Measurements from ENCODE around the gene MAPK11.

The MAPK11 gene

GRCh38 chr22:50314455-50315288 is 44.5 kb upstream of the MAPK11 start:
- TF ChIP-seq TOX (CRISPR knock-in tag; IDR thresholded peaks at IDR 0.05; ENCODE audit: borderline replicate concordance), result no peak

GRCh38 chr22:50314081-50314454 is 43.9 kb upstream of the MAPK11 start:
- TF ChIP-seq PPARA (CRISPR knock-in tag; IDR thresholded peaks at IDR 0.05; ENCODE audit: borderline replicate concordance) (no peak), TCF4 (CRISPR knock-in tag; IDR thresholded peaks at IDR 0.05; ENCODE audit: borderline replicate concordance) (no peak), OSR1 (CRISPR knock-in tag; IDR thresholded peaks at IDR 0.05) (no peak), RARB (CRISPR knock-in tag; IDR thresholded peaks at IDR 0.05) (no peak), CREB5 (CRISPR knock-in tag; IDR thresholded peaks at IDR 0.05; ENCODE audit: low read depth) (no peak), BACH2 (CRISPR knock-in tag; IDR thresholded peaks at IDR 0.05; ENCODE audit: borderline replicate concordance) (no peak), ZFP30 (CRISPR knock-in tag; IDR thresholded peaks at IDR 0.05) (no peak), ISL1 (CRISPR knock-in tag; IDR thresholded peaks at IDR 0.05) (no peak), TSHZ2 (CRISPR knock-in tag; IDR thresholded peaks at IDR 0.05) (no peak)
- ATAC-seq, result no peak

More at GRCh38 chr22:50314455-50315288, 44.5 kb upstream of the MAPK11 start:
- no peak for ATAC-seq

- TF ChIP-seq TSHZ2 (CRISPR knock-in tag; IDR thresholded peaks at IDR 0.05) (no peak), ARNTL (CRISPR knock-in tag; IDR thresholded peaks at IDR 0.05; ENCODE audit: borderline replicate concordance, low read depth) (no peak), TOX (CRISPR knock-in tag; IDR thresholded peaks at IDR 0.05; ENCODE audit: borderline replicate concordance) (no peak), BACH2 (CRISPR knock-in tag; IDR thresholded peaks at IDR 0.05; ENCODE audit: borderline replicate concordance) (no peak), OSR1 (CRISPR knock-in tag; IDR thresholded peaks at IDR 0.05) (no peak), PPARA (CRISPR knock-in tag; IDR thresholded peaks at IDR 0.05; ENCODE audit: borderline replicate concordance) (no peak)
- no peak for ATAC-seq
Measured at GRCh38 chr22:50313600-50313999, 43.4 kb upstream of the MAPK11 start.

- ATAC-seq, result no peak
- TF ChIP-seq TSHZ2 (CRISPR knock-in tag; IDR thresholded peaks at IDR 0.05), result no peak
- TF ChIP-seq PATZ1 (CRISPR knock-in tag; IDR thresholded peaks at IDR 0.05; ENCODE audit: borderline replicate concordance), result no peak
- no peak for TF ChIP-seq CREB5 (CRISPR knock-in tag; IDR thresholded peaks at IDR 0.05; ENCODE audit: low read depth)
- TF ChIP-seq GLIS3 (CRISPR knock-in tag; IDR thresholded peaks at IDR 0.05), result no peak
- no peak for TF ChIP-seq ZNF70 (CRISPR knock-in tag; IDR thresholded peaks at IDR 0.05)
- TF ChIP-seq ZNF565 (CRISPR knock-in tag; conservative IDR thresholded peaks at IDR 0.05; ENCODE audit: low read depth), result no peak
- TF ChIP-seq CSRNP3 (CRISPR knock-in tag; IDR thresholded peaks at IDR 0.05), result no peak
- no peak for TF ChIP-seq BACH2 (CRISPR knock-in tag; IDR thresholded peaks at IDR 0.05; ENCODE audit: borderline replicate concordance)
- no peak for TF ChIP-seq ZFP3 (CRISPR knock-in tag; IDR thresholded peaks at IDR 0.05)
- no peak for TF ChIP-seq OSR1 (CRISPR knock-in tag; IDR thresholded peaks at IDR 0.05)
Measured at GRCh38 chr22:50313021-50313420, 42.8 kb upstream of the MAPK11 start.

Measured in SK-N-SH treated with all-trans-retinoic acid at 6 μM for 48 hours (cell line).